Caki2 (cell line): ENCODE measurements around the gene HRH3. TPM values are rescaled to one million over a fixed set of nuclear protein-coding genes. Genes with fewer than 3 reads are reported as not detected.

ENCODE experiments used
- DNase-seq: peaks from one replicate; pipeline ENCODE4 v3.0.0-alpha.2; 2015; ENCODE audit warnings: low read depth
- in situ Hi-C: cut with HindIII; loops from 2 replicates; pipeline ENCODE4 v1.10.0; 2016; ENCODE audit warnings: low sequenced_read_pairs, low pct_unique_long_range_greater_than_20kb, mixed read lengths
- total RNA-seq: library from RNA; depleted of rRNA; stranded (reverse); fragments of >200 nt; shearing (Covaris generic); gene quantifications from 2 replicates; pipeline ENCODE4 v1.2.3, GENCODE V29; 2014; ENCODE audit warnings: low replicate concordance

The HRH3 gene
- total RNA-seq, 1 experiment from 2014 or later, result not detected

DNA sequence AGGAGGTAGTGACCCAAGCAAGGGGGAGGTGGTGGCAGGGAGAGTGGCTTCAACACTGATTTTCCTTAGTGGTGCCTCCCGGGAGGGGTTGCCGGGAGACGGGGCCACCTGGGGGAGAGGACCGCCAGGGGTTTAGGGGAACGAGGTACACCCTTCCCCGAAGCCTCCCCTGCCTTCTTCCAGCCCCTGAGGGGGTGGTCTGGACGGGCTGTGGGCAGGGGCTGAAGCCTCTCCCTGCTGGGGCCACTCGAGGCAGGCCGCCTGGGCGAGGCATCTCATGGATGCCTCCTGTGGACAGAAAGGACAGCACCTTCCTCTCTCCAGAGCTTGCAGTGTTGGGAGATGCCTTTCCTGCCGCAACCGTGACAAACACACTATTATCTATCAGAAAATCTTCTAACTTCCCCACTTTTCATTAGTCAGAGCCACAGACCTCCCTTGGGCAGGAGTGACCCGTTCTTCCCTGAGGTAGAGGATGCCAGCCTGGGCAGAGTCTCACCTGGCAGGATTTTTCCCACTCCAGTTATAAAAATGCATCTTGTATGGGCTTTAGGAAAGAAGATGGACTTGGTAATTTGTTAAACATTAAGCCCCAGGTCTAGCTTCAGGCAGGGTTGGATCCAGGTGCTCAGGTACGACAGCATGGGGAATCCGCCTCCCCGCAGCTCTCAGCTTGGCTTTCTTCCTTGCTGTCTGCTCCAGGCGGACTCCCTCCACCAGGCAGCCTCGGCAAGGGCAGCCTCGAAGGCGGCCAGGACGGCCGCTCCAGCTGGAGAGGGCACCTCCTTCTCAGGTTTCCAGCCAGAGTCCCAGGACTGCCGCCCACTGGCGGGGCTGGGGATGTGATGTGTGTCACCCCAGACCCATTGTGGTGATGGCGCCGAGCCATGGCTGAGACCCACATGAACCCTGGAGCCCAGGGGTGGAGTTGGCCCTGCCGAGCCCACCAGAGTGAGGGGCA is 11.0 kb downstream of the HRH3 start:
- in situ Hi-C loops, result no loop called here
- no peak for DNase-seq

DNA sequence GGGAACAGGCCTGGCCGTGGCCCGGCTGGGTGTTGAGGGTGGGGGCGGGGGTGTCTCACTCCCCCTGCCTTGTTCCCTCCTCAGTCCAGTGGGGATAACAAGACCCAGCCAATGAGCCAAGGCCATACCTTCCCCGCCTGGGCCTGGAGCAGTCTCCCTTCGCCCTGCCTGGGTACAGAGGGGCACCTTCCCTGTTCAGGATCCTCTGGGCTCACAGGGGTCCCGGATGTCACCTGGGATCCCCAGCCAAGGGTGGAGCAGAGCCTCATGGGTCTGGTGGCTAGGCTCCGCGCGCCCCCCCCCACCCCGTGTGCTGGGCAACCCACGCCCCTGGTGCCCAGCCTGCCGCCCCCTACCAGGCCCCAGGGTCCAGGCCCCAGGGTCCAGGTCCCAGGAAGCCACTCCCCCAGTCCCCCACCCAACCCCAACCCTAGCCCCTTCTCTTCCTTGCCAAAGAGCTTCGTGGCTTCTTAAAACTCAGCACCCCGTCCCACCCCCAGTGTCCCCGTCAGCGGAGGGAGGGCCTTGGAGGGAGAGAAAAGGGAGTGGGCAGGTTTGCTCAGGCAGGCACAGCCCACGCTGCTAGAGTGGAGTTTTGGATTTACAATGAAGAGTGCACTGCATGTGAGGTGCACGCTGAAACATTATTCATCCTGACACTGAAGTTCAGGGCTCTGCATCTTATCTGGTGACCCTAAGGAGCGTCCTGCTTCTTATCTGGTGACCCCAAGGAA is 11.8 kb downstream of the HRH3 start:
- in situ Hi-C loops, result no loop called here
- no peak for DNase-seq

- in situ Hi-C loops, result no loop called here
- DNase-seq, result no peak
Measured at GRCh38 chr20:62206388-62206775, 13.7 kb downstream of the HRH3 start.

DNA sequence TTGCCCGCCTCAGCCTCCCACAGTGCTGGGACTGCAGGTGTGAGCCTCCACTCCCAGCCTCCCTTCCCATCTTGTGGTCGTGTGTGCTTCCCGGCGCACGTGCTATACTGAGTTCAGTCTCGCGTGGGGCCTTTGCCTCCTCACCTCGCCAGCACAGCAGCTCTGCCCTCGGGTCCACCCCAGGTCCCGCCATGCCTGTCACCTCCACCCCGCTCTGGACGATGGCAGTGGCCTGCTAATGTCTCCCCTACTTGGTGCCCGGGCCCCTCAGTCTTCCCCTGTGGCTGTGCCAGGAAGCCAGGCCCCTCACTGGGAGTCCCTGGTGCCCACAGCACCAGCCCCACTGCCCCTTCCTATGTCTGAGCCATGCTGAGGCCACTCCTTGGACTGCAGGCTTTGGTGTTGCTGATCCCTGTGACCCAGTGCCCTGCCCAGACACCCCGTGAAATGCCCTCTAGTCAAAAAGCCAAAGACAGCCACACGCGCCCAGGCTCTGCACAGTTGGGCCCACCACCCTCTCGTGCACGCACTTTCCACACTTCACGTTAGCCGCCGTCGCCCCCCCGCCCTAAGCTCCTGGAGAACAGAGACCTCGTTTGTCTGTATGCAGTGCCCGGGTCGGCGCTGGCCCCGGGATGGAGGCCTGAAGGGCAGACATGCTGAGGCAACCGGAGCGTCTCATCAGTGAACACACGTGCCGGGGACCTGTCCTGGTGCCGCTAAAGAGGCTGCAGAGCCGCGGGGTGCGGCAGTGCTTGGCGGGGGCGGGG is 14.3 kb downstream of the HRH3 start:
- DNase-seq, result no peak
- in situ Hi-C loops, result no loop called here

DNA sequence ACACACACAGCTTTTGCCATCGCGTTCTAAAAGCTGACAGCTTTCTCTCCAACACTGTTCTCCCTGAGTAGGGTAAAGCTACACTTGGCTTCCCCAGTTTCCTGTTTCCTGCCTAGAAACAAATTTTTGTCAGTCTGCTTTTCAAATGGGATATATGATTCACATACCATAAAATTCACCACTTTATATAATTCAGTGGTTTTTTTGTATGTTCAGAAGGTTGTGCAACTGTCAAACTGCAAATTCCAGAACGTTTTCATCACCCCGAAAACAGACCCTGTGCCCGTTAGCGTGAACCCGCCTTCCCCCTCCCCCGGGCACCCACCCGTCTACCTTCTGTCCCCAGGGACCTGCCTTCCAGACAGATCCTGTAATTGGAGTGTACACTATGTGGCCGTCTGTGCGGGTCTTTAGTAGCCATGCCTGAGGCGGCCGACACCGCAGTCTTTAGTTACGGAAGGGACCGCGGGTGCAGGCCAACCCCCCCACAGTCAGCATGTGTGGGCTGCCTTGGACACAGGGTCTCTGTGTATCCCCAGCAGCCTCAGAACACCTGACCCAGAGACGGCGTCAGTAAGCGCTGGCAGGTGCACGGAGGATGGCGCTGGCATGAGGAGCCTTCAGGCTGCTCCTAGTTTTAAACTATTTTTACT is 16.6 kb downstream of the HRH3 start:
- no peak for DNase-seq
- in situ Hi-C loops, result no loop called here

- in situ Hi-C loops, result no loop called here
- no peak for DNase-seq
Measured at GRCh38 chr20:62202676-62203377, 17.3 kb downstream of the HRH3 start.

- in situ Hi-C loops, result no loop called here
- no peak for DNase-seq
Measured at GRCh38 chr20:62202083-62202395, 18.0 kb downstream of the HRH3 start.

GRCh38 chr20:62201173-62202082 is 18.6 kb downstream of the HRH3 start:
- DNase-seq, result no peak
- in situ Hi-C loops, result no loop called here

- no peak for DNase-seq
- in situ Hi-C loops, result no loop called here
Measured at GRCh38 chr20:62200491-62201172, 19.4 kb downstream of the HRH3 start.

GRCh38 chr20:62198931-62199330 is 21.1 kb downstream of the HRH3 start:
- DNase-seq, result no peak
- in situ Hi-C loops, result no loop called here

DNA sequence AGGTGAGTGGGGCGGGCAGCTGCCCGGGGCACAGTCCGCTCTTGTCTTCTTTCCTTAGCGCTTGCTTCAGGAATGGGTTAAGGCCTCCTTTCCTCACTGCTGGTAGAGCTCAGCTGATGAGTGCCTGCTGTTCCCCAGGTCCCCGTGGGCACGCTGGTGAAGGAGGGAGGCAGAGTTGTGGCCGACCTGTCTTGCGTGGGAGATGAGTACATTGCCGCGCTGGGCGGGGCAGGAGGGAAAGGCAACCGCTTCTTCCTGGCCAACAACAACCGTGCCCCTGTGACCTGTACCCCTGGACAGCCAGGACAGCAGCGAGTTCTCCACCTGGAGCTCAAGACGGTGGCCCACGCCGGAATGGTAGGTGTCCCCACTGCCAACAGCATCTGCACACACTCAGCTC is 21.6 kb downstream of the HRH3 start:
- in situ Hi-C loops, result no loop called here
- DNase-seq, result no peak

GRCh38 chr20:62197801-62198200 is 22.3 kb downstream of the HRH3 start:
- DNase-seq, result no peak
- in situ Hi-C loops, result no loop called here

DNA sequence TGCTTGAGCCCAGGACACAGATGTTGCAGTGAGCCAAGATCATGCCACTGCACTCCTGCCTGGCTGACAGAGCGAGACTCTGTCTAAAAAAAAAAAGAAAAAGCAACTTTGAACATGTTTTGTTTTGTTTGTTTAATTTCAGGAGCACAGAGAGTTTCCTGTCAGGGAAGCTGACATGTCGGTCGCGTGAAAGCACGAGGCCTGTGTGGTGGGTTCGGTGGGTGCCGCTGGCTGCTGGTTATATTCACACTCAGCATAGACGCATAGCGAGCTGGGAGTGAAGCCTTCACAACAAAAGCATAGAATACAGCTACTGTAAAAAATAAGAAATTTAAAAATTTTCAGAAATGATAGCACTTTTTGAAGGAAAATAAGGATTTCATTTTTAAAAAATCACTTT is 22.8 kb downstream of the HRH3 start:
- DNase-seq, result no peak
- in situ Hi-C loops, result no loop called here

GRCh38 chr20:62196286-62196685 is 23.8 kb downstream of the HRH3 start:
- DNase-seq, result no peak
- in situ Hi-C loops, result no loop called here

DNA sequence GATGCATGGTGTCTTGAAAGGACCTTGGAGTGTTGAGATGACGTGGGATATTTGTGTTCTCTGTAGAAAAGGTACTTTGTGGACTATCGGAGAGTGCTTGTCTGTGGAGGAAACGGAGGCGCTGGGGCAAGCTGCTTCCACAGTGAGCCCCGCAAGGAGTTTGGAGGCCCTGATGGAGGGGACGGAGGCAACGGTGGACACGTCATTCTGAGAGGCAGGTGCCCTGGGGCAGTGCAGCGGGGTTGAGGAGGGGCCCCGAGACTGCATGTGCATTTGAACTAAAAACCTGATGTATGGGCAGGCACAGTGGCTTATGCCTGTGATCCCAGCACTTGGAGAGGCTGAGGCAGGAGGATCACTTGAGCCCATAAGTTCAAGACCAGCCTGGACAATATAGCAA is 24.3 kb downstream of the HRH3 start:
- in situ Hi-C loops, result no loop called here
- DNase-seq, result no peak

- no peak for DNase-seq
- in situ Hi-C loops, result no loop called here
Measured at GRCh38 chr20:62195075-62195405, 25.0 kb downstream of the HRH3 start.
